SW480 (cell line): ENCODE results near the gene PANX1.

ENCODE experiments used
- DNase-seq: peaks from one replicate; pipeline ENCODE4 v3.0.0-alpha.2; 2016; ENCODE audit warnings: low spot score

Gene PANX1

GRCh38 chr11:94185416-94186084, 56.9 kb downstream of the PANX1 start:
- DNase-seq = no peak

DNA sequence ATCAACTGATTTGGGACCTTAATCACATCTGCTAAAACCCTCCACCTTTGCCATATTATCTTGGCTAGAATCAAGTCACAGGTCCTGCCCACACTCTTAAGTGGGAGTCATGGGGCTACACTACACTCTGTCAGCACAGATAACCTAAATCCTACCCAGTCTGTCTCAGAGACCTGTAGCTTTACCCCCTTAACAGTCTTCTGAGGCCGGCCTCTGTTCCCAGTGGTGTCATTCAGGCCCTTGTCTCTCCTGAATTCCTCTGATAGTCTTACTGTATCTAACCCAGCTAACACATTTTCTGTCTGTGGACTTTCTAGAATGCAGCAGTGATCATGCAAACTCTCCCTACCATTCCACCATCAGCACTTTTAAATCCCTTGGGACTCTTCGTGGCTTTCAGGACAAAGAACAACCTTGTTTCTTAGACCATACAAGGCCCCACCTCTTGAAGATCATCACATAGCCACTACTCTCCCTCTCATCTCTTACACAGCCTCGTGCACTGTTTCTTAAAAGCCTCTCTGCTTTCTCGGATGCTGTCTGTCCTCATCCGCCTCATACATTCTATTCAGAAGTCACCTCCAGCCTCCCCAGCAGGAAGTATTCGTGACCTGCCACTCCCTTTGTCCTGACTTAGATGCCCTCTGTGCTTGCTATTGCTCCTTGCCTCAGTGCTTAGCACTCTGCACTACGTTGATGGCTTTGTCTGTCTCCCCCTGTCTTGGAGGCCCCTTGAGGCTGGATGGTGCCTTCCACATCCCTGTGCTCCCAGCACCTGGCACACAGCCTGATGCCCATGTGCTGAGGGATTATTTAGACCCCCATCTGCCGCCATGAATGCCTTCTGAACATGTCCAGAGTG, 57.9 kb downstream of the PANX1 start:
- no peak for DNase-seq

- no peak for DNase-seq
These were observed 64.6 kb downstream of the PANX1 start for GRCh38 chr11:94193288-94193687.

DNA sequence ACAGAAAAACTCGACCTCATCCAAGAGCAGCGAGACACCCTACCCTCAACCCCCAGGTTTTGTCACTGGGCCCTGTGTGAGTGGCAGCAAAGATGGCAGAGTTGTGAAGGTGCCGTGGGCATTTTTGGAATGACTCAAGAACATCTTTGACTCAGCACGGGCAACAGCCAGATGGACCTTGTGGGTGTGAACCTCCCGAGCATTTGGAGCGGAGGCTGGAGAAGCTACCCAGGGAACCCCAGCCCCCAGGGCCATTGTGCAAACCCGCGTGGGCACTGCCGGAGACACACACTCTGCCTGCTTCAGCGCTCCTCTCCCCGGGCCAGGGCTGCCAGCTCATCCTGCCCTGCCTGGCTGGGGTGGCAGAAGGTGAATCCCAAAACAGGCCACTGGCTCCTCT, 66.1 kb downstream of the PANX1 start:
- no peak for DNase-seq

DNA sequence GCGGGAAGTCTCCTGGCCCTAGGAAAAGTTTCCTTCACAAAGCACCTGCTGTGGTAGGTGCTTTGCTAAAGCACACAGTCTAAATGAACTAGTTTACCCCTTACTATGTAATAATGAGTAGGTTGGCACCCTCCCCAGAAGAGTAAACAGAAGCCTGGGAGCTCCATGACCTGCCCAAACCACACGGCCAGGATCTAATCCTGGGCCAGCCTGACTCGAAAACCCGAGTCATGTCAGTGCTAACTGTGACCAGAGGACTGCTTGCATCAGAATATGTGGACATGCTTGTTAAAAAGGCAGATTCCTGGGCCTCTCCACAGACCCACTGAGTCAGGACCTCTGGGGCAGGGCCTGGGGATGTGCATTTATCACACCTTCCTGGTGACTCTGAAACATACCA, 67.7 kb downstream of the PANX1 start:
- no peak for DNase-seq

DNA sequence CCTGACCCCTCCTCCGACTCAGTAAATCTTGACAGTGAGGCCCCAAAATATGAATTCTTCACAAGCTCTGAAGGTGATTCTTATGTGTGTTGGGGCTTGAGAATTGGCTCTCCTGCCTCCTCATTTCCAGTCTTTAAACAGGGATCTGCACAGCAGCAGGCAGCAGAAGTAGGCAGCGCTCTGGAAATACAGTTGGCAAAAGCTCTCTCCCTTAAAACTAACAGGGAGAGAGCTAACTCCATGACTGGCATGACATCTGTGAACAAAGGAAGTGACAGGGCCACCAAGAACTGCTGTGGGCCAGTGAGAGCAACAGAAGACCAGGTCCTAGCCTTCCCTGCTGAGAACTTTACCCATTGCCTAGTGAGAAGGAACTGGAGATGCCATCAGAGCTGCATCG, 70.1 kb downstream of the PANX1 start:
- DNase-seq = no peak

- DNase-seq = no peak
These were observed 70.8 kb downstream of the PANX1 start for GRCh38 chr11:94199136-94200130.

DNA sequence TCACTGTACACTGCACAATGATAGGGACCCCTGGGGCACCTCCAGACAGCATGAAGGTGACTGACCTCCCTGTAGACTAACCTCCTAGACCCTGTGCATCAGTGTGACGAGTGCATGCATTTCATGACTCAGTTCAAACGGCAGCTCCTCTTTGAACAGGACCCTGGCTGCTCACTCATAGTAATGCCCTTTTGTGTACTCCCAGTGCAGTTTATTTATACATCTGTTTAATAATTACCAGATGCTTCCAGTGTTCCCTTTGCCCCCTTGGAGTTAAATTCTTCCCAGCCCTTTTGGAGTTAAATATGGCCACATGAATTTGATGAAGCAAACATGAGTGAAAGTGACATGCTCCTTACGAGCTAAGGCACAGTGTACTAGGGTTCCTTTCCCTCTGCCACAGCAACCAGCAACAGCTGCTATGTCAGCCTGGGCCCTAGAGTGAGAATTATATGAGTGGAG, 72.4 kb downstream of the PANX1 start:
- DNase-seq = peak; percentile 25

GRCh38 chr11:94203070-94203469, 74.4 kb downstream of the PANX1 start:
- DNase-seq = no peak

- DNase-seq = no peak
These were observed 82.7 kb downstream of the PANX1 start for GRCh38 chr11:94211261-94211830.

DNA sequence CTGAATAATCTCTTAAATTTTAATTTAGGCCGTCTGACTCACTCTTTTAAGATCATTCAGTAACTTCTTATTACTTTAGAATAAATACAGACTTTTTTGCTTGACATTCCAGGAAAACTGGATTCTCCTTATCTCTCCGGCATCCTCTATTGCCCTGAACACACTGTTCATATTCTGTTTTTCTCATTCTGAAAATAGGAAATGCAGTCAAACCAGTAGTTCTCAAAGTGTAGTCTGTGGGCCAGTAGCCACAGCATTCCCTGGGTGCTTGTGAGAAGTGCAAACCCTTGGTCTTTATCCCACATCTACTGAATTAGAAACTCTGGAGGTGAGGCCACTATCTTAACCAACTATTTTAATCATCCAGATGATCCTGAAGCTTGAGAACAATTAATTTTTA, 84.3 kb downstream of the PANX1 start:
- DNase-seq = no peak

- DNase-seq = no peak
These were observed 89.1 kb downstream of the PANX1 start for GRCh38 chr11:94217705-94218104.

GRCh38 chr11:94218372-94218771, 89.7 kb downstream of the PANX1 start:
- DNase-seq = no peak

GRCh38 chr11:94219771-94220170, 91.1 kb downstream of the PANX1 start:
- no peak for DNase-seq

- no peak for DNase-seq
These were observed 95.4 kb downstream of the PANX1 start for GRCh38 chr11:94224078-94224477.
